ENCODE results near the gene DBF4.
A peak's percentile ranks its signal among the peaks of the same experiment; 100 is the strongest.
"Not testable (repeated sequence)": the region's sequence is repeated elsewhere in the genome, so short reads cannot be mapped to it uniquely, and the experiment has no call there.

DBF4 gene

GRCh38 chr7:87918740-87919139 lies 42.4 kb downstream of the DBF4 start:
- TF ChIP-seq, protein P1, sequence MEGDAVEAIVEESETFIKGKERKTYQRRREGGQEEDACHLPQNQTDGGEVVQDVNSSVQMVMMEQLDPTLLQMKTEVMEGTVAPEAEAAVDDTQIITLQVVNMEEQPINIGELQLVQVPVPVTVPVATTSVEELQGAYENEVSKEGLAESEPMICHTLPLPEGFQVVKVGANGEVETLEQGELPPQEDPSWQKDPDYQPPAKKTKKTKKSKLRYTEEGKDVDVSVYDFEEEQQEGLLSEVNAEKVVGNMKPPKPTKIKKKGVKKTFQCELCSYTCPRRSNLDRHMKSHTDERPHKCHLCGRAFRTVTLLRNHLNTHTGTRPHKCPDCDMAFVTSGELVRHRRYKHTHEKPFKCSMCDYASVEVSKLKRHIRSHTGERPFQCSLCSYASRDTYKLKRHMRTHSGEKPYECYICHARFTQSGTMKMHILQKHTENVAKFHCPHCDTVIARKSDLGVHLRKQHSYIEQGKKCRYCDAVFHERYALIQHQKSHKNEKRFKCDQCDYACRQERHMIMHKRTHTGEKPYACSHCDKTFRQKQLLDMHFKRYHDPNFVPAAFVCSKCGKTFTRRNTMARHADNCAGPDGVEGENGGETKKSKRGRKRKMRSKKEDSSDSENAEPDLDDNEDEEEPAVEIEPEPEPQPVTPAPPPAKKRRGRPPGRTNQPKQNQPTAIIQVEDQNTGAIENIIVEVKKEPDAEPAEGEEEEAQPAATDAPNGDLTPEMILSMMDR (IDR thresholded peaks at IDR 0.05; ENCODE audit: low read depth, low read length, missing control alignments): no peak
- DNase-seq (ENCODE audit: low read depth): no peak
- H3K4me3 ChIP-seq (ENCODE audit: low read depth, low read length): no peak overlapping the region
- in situ Hi-C loops (cut with HindIII; ENCODE audit: low sequenced_read_pairs): no loop called here

- TF ChIP-seq, protein P1 (IDR thresholded peaks at IDR 0.05; ENCODE audit: low read depth, low read length, missing control alignments): no peak
- no peak for DNase-seq (ENCODE audit: low read depth)
- in situ Hi-C loops (cut with HindIII; ENCODE audit: low sequenced_read_pairs): no loop called here
- H3K4me3 ChIP-seq (ENCODE audit: low read depth, low read length): no peak overlapping the region
Measured at GRCh38 chr7:87919875-87920274, 43.6 kb downstream of the DBF4 start.

GRCh38 chr7:87920578-87920977 lies 44.3 kb downstream of the DBF4 start:
- DNase-seq (ENCODE audit: low read depth): no peak
- TF ChIP-seq, protein P1 (IDR thresholded peaks at IDR 0.05; ENCODE audit: low read depth, low read length, missing control alignments): no peak

DNA sequence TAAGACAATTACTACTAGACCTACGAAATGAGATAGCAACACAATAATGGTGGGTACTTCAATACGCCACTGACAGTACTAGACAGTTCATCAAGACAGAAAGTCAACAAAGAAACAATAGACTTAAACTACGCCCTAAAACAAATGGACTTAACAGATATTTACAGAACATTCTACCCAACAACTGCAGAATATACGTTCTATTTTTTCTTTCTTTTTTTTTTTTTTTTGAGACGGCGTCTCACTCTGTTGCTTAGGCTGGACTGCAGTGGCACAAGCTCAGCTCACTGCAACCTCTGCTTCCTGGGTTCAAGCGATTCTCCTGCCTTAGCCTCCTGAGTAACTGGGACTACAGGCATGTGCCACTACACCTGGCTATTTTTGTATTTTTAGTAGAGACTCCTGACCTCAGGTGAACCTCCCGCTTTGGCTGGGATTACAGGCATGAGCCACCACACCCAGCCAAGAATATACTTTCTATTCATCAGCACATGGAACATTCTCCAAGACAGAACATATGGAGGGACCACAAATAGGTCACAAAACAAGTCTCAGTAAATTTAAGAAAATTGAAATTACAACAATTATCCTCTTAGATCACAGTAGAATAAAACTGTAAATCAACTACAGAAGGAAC lies 46.6 kb downstream of the DBF4 start:
- in situ Hi-C loops (cut with HindIII; ENCODE audit: low sequenced_read_pairs); DNase-seq (ENCODE audit: low read depth); H3K4me3 ChIP-seq (ENCODE audit: low read depth, low read length): not testable (repeated sequence)

More at GRCh38 chr7:87920578-87920977, 44.3 kb downstream of the DBF4 start:
- no peak overlapping the region for H3K4me3 ChIP-seq (ENCODE audit: low read depth, low read length)
- in situ Hi-C loops (cut with HindIII; ENCODE audit: low sequenced_read_pairs): no loop called here

- DNase-seq (ENCODE audit: low read depth): peak; percentile 97
- H3K4me3 ChIP-seq (ENCODE audit: low read depth, low read length): no peak overlapping the region
- in situ Hi-C loops (cut with HindIII; ENCODE audit: low sequenced_read_pairs): no loop called here
- TF ChIP-seq, protein P1 (IDR thresholded peaks at IDR 0.05; ENCODE audit: low read depth, low read length, missing control alignments): no peak
Measured at GRCh38 chr7:87926581-87927461, 50.5 kb downstream of the DBF4 start.

DNA sequence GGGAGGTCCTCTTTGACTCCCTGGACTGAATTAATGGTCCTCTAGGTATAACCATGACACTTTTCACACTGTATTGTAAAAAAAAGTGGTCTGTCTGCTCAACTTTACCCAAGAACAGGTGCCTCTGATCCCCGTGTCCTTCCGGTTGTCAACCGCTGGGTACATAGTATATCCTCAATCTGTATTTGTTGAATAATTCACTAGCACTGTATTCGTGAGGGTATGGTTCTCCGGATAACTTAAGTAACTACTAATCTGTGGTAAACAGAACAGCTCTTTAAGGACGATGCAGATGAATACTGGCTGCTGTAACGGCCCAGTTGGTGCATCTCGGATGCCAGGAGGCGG lies 57.3 kb downstream of the DBF4 start:
- DNase-seq (ENCODE audit: low read depth): no peak
- in situ Hi-C loops (cut with HindIII; ENCODE audit: low sequenced_read_pairs): no loop called here
- TF ChIP-seq, protein P1 (IDR thresholded peaks at IDR 0.05; ENCODE audit: low read depth, low read length, missing control alignments): no peak
- H3K4me3 ChIP-seq (ENCODE audit: low read depth, low read length): peak overlapping the region; percentile 70
